IgD-negative memory B cell (primary cell): ENCODE data around the gene AMBRA1. TPM values are rescaled to one million over a fixed set of nuclear protein-coding genes. Genes with fewer than 3 reads are reported as not detected.

ENCODE experiments used
- H3K27ac Mint-ChIP-seq, 3 donors: one replicate each; pipeline ENCODE4 v1.8.0; 2020 to 2022; ENCODE audit warnings: mild to moderate bottlenecking in 3 of 3, mixed read lengths in 3 of 3, moderate library complexity in 1 of 3
- H3K27me3 Mint-ChIP-seq: one replicate; pipeline ENCODE4 v1.8.0; 2021; ENCODE audit warnings: mixed read lengths
- H3K36me3 Mint-ChIP-seq: one replicate; pipeline ENCODE4 v1.8.0; 2020; ENCODE audit warnings: mild to moderate bottlenecking, mixed read lengths
- H3K4me1 Mint-ChIP-seq, 3 donors: one replicate each; pipeline ENCODE4 v1.8.0; 2020 to 2022; ENCODE audit warnings: mixed read lengths in 3 of 3, mild to moderate bottlenecking in 1 of 3
- H3K4me3 Mint-ChIP-seq, 4 donors: one replicate each; pipeline ENCODE4 v1.8.0; 2020 to 2022; ENCODE audit warnings: mild to moderate bottlenecking in 4 of 4, mixed read lengths in 4 of 4, moderate library complexity in 3 of 4
- H3K9me3 Mint-ChIP-seq, 3 donors: one replicate each; pipeline ENCODE4 v1.8.0; 2020 to 2021; ENCODE audit warnings: mixed read lengths in 3 of 3, mild to moderate bottlenecking in 1 of 3
- polyA plus RNA-seq: library from polyadenylated mRNA; unstranded; fragments of 300-500 nt; fragmentation: Illumina TruSeq; gene quantifications from one replicate; pipeline ENCODE4 v1.2.3, GENCODE V29; 2021

Gene AMBRA1
- polyA plus RNA-seq, 1 donor from 2014 or later = 9.1 TPM

- Mint-ChIP-seq H3K27me3 (no peaks in the 10 kb centered on the region), H3K4me3 (no peak overlapping the region), H3K27ac (no peak overlapping the region), H3K4me1 (peaks cover 0 to 10% (median 4%) of the 10 kb centered on the region in 3 donors), H3K36me3 (peaks cover 2% of the 10 kb centered on the region), H3K9me3 (peaks cover 0 to 3% (median 0%) of the 10 kb centered on the region in 3 donors)
Measured at GRCh38 chr11:46455834-46456233, 138.0 kb downstream of the AMBRA1 start.

- no peak overlapping the region for H3K27ac Mint-ChIP-seq
- H3K27me3 Mint-ChIP-seq = no peaks in the 10 kb centered on the region
- no peak overlapping the region for H3K4me3 Mint-ChIP-seq
- H3K4me1 Mint-ChIP-seq = peaks cover 8 to 24% (median 12%) of the 10 kb centered on the region in 3 donors
- peaks cover 10% of the 10 kb centered on the region for H3K36me3 Mint-ChIP-seq
- peaks cover 0 to 3% (median 0%) of the 10 kb centered on the region in 3 donors for H3K9me3 Mint-ChIP-seq
Measured at GRCh38 chr11:46452918-46453517, 140.8 kb downstream of the AMBRA1 start.

GRCh38 chr11:46451759-46452158 is 142.1 kb downstream of the AMBRA1 start:
- Mint-ChIP-seq H3K27ac (peak overlapping the region in 1 of 3 donors; percentile 51), H3K36me3 (peaks cover 10% of the 10 kb centered on the region), H3K4me1 (peaks cover 8 to 27% (median 14%) of the 10 kb centered on the region in 3 donors)

GRCh38 chr11:46450846-46451477 is 142.9 kb downstream of the AMBRA1 start:
- Mint-ChIP-seq H3K36me3 (peaks cover 10% of the 10 kb centered on the region), H3K27ac (no peak overlapping the region), H3K27me3 (no peaks in the 10 kb centered on the region), H3K9me3 (peaks cover 0 to 3% (median 0%) of the 10 kb centered on the region in 3 donors), H3K4me1 (peaks cover 8 to 31% (median 19%) of the 10 kb centered on the region in 3 donors), H3K4me3 (no peak overlapping the region)

More at GRCh38 chr11:46451759-46452158, 142.1 kb downstream of the AMBRA1 start:
- Mint-ChIP-seq H3K4me3 (no peak overlapping the region), H3K9me3 (peaks cover 0 to 3% (median 0%) of the 10 kb centered on the region in 3 donors), H3K27me3 (no peaks in the 10 kb centered on the region)

- H3K9me3 Mint-ChIP-seq = no peaks in the 10 kb centered on the region
- H3K4me3 Mint-ChIP-seq = no peak overlapping the region
- no peak overlapping the region for H3K27ac Mint-ChIP-seq
- H3K4me1 Mint-ChIP-seq = peaks cover 8 to 28% (median 15%) of the 10 kb centered on the region in 3 donors
- H3K27me3 Mint-ChIP-seq = no peaks in the 10 kb centered on the region
- H3K36me3 Mint-ChIP-seq = peaks cover 9% of the 10 kb centered on the region
Measured at GRCh38 chr11:46447544-46447943, 146.3 kb downstream of the AMBRA1 start.

- H3K27me3 Mint-ChIP-seq = no peaks in the 10 kb centered on the region
- H3K9me3 Mint-ChIP-seq = no peaks in the 10 kb centered on the region
- peaks cover 13% of the 10 kb centered on the region for H3K36me3 Mint-ChIP-seq
- no peak overlapping the region for H3K4me3 Mint-ChIP-seq
- no peak overlapping the region for H3K27ac Mint-ChIP-seq
- peaks cover 8 to 23% (median 15%) of the 10 kb centered on the region in 3 donors for H3K4me1 Mint-ChIP-seq
Measured at GRCh38 chr11:46445920-46446771, 147.7 kb downstream of the AMBRA1 start.

- Mint-ChIP-seq H3K27ac (no peak overlapping the region), H3K4me3 (no peak overlapping the region), H3K4me1 (peaks cover 9 to 23% (median 15%) of the 10 kb centered on the region in 3 donors), H3K36me3 (peaks cover 12% of the 10 kb centered on the region), H3K9me3 (no peaks in the 10 kb centered on the region), H3K27me3 (no peaks in the 10 kb centered on the region)
Measured at GRCh38 chr11:46445192-46445919, 148.5 kb downstream of the AMBRA1 start.

- peaks cover 8 to 22% (median 13%) of the 10 kb centered on the region in 3 donors for H3K4me1 Mint-ChIP-seq
- H3K27me3 Mint-ChIP-seq = no peaks in the 10 kb centered on the region
- peaks cover 8% of the 10 kb centered on the region for H3K36me3 Mint-ChIP-seq
- no peak overlapping the region for H3K27ac Mint-ChIP-seq
- no peaks in the 10 kb centered on the region for H3K9me3 Mint-ChIP-seq
- no peak overlapping the region for H3K4me3 Mint-ChIP-seq
Measured at GRCh38 chr11:46444305-46444704, 149.5 kb downstream of the AMBRA1 start.

- H3K4me1 Mint-ChIP-seq = peaks cover 0 to 3% (median 0%) of the 10 kb centered on the region in 3 donors
- peaks cover 22% of the 10 kb centered on the region for H3K36me3 Mint-ChIP-seq
- no peak overlapping the region for H3K4me3 Mint-ChIP-seq
- H3K27ac Mint-ChIP-seq = no peak overlapping the region
- no peaks in the 10 kb centered on the region for H3K27me3 Mint-ChIP-seq
- no peaks in the 10 kb centered on the region for H3K9me3 Mint-ChIP-seq
Measured at GRCh38 chr11:46438211-46438610, 155.6 kb downstream of the AMBRA1 start.

- Mint-ChIP-seq H3K4me1 (peaks cover 0 to 3% (median 0%) of the 10 kb centered on the region in 3 donors), H3K27ac (no peak overlapping the region), H3K4me3 (peak overlapping the region in 1 of 4 donors; percentile 12), H3K36me3 (peaks cover 20% of the 10 kb centered on the region), H3K27me3 (no peaks in the 10 kb centered on the region), H3K9me3 (no peaks in the 10 kb centered on the region)
Measured at GRCh38 chr11:46437122-46437689, 156.6 kb downstream of the AMBRA1 start.

GRCh38 chr11:46436113-46436512 is 157.7 kb downstream of the AMBRA1 start:
- Mint-ChIP-seq H3K36me3 (peaks cover 21% of the 10 kb centered on the region), H3K9me3 (no peaks in the 10 kb centered on the region), H3K27me3 (no peaks in the 10 kb centered on the region), H3K27ac (no peak overlapping the region), H3K4me3 (no peak overlapping the region), H3K4me1 (peaks cover 0 to 3% (median 0%) of the 10 kb centered on the region in 3 donors)

GRCh38 chr11:46435679-46436078 is 158.1 kb downstream of the AMBRA1 start:
- no peaks in the 10 kb centered on the region for H3K27me3 Mint-ChIP-seq
- H3K27ac Mint-ChIP-seq = no peak overlapping the region
- H3K36me3 Mint-ChIP-seq = peaks cover 20% of the 10 kb centered on the region

GRCh38 chr11:46431211-46431610 is 162.6 kb downstream of the AMBRA1 start:
- H3K27me3 Mint-ChIP-seq = no peaks in the 10 kb centered on the region
- H3K27ac Mint-ChIP-seq = no peak overlapping the region
- H3K4me1 Mint-ChIP-seq = no peaks in the 10 kb centered on the region
- H3K36me3 Mint-ChIP-seq = peaks cover 19% of the 10 kb centered on the region
- H3K9me3 Mint-ChIP-seq = no peaks in the 10 kb centered on the region
- no peak overlapping the region for H3K4me3 Mint-ChIP-seq

More at GRCh38 chr11:46435679-46436078, 158.1 kb downstream of the AMBRA1 start:
- Mint-ChIP-seq H3K4me1 (no peaks in the 10 kb centered on the region), H3K4me3 (no peak overlapping the region), H3K9me3 (no peaks in the 10 kb centered on the region)

GRCh38 chr11:46429717-46430116 is 164.1 kb downstream of the AMBRA1 start:
- H3K36me3 Mint-ChIP-seq = peaks cover 19% of the 10 kb centered on the region
- no peaks in the 10 kb centered on the region for H3K9me3 Mint-ChIP-seq
- no peaks in the 10 kb centered on the region for H3K27me3 Mint-ChIP-seq
- H3K4me1 Mint-ChIP-seq = no peaks in the 10 kb centered on the region
- H3K27ac Mint-ChIP-seq = no peak overlapping the region
- no peak overlapping the region for H3K4me3 Mint-ChIP-seq
